Esophagus muscularis mucosa (tissue), 4 donors: Measurements from ENCODE around the gene RAPGEF1. TPM values are rescaled to one million over a fixed set of nuclear protein-coding genes. Genes with fewer than 3 reads are reported as not detected.

Source experiments
- DNase-seq: peaks from one replicate; pipeline ENCODE4 v3.0.0-alpha.2; 2017; ENCODE audit errors: extremely low spot score
- H3K27ac ChIP-seq, 4 donors: fragments of 200-600 bp; sonication (generic); replicated peaks in 1 of 4; 1 replicate in 3 of 4; 2 replicates in 1 of 4; pipeline ENCODE4 v1.5.1; 2016 to 2019; ENCODE audit warnings: mild to moderate bottlenecking in 1 of 4
- H3K27me3 ChIP-seq, 4 donors: fragments of 200-600 bp; sonication (generic); one replicate each; pipeline versions ENCODE4 v1.5.1 to v1.6.0; 2016 to 2019
- H3K36me3 ChIP-seq, 4 donors: fragments of 200-600 bp; sonication (generic); one replicate each; pipeline ENCODE4 v1.5.1; 2016 to 2019
- H3K4me1 ChIP-seq, 4 donors: fragments of 200-600 bp; sonication (generic); one replicate each; pipeline ENCODE4 v1.5.1; 2016 to 2019
- H3K4me3 ChIP-seq, 4 donors: fragments of 200-600 bp; sonication (generic); 1 replicate in 2 of 4; 2 replicates in 2 of 4; pipeline ENCODE4 v1.5.1; 2016 to 2019; ENCODE audit warnings: mild to moderate bottlenecking in 4 of 4, moderate library complexity in 1 of 4
- H3K9me3 ChIP-seq, 4 donors: fragments of 200-600 bp; sonication (generic); 1 replicate in 3 of 4; 2 replicates in 1 of 4; pipeline ENCODE4 v1.5.1; 2016 to 2019
- CTCF ChIP-seq, 3 experiments: fragments of 200-600 bp in 2 of 3; fragments of 450-650 bp in 1 of 3; sonication (generic) in 2 of 3; IDR thresholded peaks; one replicate each; pipeline ENCODE4 v1.5.1; 2017 to 2019; ENCODE audit warnings: antibody characterized with exemption in 3 of 3, mild to moderate bottlenecking in 2 of 3, moderate library complexity in 1 of 3
- EP300 ChIP-seq: sonication (generic); formaldehyde crosslinking; IDR thresholded peaks from one replicate; pipeline ENCODE4 v1.6.1; 2017; ENCODE audit warnings: antibody characterized with exemption
- POLR2A ChIP-seq: fragments of 450-650 bp; IDR thresholded peaks from one replicate; pipeline ENCODE4 v1.6.1; 2017; ENCODE audit warnings: antibody characterized with exemption, moderate library complexity, mild to moderate bottlenecking, low read depth
- POLR2AphosphoS5 ChIP-seq, 2 donors: sonication (generic); formaldehyde crosslinking; IDR thresholded peaks; one replicate each; pipeline ENCODE4 v1.6.1; 2017; ENCODE audit warnings: antibody characterized with exemption in 2 of 2
- WGBS: methylation state at CpG from one replicate; pipeline ENCODE4 v1.1.5; 2018; 5-methylcytosine and 5-hydroxymethylcytosine counted together
- intact Hi-C: fragments of 100-400 bp; cut with DNase I; formaldehyde crosslinking; loops from one replicate; pipeline ENCODE4 v1.15.1; 2023
- total RNA-seq, 4 donors: library from RNA; depleted of rRNA; stranded (reverse); fragments of >200 nt; gene quantifications; one replicate each; pipeline versions ENCODE4 v1.1.0 to v1.2.1, GENCODE V29; 2016

RAPGEF1 gene
- total RNA-seq, 4 donors from 2014 or later, result 66.6 to 138 (median 101) TPM

GRCh38 chr9:131693651-131694597 is 46.0 kb downstream of the RAPGEF1 start:
- Histone ChIP-seq H3K27ac (no peak overlapping the region), H3K9me3 (no peaks in the 10 kb centered on the region), H3K36me3 (no peaks in the 10 kb centered on the region), H3K27me3 (no peaks in the 10 kb centered on the region), H3K4me3 (no peak overlapping the region), H3K4me1 (peaks cover 59 to 67% (median 60%) of the 10 kb centered on the region in 4 donors)
- TF ChIP-seq POLR2A (no peak), CTCF (IDR thresholded peaks at IDR 0.05) (no peak), POLR2AphosphoS5 (IDR thresholded peaks at IDR 0.05) (no peak), EP300 (no peak)
- DNase-seq, result no peak
- WGBS, result 91% methylated on average over 4 of the region's 4 CpGs
- intact Hi-C loops, result no loop called here

DNA sequence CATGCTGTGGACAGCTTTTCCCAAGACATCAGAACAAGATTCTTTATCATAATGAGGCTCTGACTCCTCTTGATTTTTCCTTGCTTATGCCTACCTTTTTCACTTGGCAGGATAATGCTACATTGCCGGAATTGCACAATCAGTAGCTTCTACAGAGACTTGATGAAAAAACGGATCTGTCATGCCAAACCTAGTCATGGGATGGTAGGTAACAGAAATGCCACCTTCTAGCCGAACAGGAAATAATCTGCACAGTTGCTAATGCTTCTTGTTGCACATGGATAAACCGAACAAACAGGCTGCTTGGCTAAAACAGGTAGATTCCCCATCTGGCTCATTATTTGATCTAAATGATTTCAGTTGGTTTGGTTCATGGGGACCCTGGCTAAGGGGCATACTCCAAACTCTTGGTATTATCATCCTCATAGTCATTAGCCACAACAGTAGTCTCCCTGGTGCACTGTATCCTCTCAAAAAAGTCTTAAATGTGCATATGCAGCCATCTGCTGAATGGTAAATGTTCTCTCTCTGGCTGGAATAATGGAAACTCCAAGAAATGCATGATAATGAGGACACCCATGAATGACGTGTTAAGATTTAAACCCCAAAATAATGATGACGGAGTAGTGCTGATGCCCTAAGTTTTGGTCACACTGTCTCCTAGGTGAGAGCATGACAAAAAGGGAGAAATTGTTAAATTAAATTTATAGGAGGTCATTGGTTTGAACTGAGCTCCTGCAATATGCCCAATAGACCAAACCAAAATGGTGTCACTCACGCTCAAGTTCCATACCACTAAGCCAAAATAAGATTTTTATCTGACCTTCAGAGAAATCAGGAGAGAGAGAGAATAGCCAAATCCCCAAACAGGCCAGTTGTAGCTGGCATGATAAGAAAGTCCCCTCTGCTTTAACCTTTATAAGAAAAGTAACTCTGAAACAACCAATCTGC is 47.0 kb downstream of the RAPGEF1 start:
- WGBS, result 84% methylated on average over 7 of the region's 7 CpGs
- Histone ChIP-seq H3K27ac (no peak overlapping the region), H3K36me3 (no peaks in the 10 kb centered on the region), H3K4me1 (peaks cover 48 to 58% (median 54%) of the 10 kb centered on the region in 4 donors), H3K4me3 (no peak overlapping the region), H3K9me3 (no peaks in the 10 kb centered on the region), H3K27me3 (no peaks in the 10 kb centered on the region)
- DNase-seq, result no peak
- intact Hi-C loops, result no loop called here
- TF ChIP-seq POLR2AphosphoS5 (IDR thresholded peaks at IDR 0.05), result no peak
- no peak for TF ChIP-seq EP300
- no peak for TF ChIP-seq POLR2A

DNA sequence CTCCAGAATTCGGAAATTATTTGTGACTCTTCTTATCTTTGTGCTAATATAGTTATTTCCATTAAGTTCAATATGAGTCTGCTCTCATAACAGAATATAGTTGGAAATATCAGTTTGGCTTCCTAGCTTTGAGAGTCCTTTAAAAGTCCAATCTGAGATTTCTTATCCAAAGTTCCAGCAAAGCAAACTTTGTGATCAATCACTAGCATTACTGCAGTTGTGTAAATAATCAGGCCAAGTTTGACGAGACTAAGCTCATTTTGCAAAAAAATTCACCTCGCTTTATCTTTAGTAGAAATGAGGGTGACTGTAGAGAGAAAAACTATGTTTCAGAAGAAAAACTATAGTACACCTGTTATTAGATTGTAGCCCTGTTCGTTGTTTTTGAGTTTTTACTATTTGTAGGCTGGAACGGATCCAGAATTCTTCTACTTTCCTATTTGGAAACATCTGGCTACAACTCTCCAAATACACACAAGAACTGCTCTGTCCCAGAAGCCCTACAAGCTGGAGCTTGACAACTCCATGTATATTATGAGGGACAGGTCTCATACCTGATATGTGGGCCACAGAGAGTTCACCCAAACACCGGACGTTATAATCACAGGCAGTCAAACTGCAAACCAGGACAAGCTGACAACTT is 47.8 kb downstream of the RAPGEF1 start:
- intact Hi-C loops, result no loop called here
- 51% methylated on average over 7 of the region's 7 CpGs for WGBS

GRCh38 chr9:131690941-131691573 is 48.8 kb downstream of the RAPGEF1 start:
- H3K4me1 ChIP-seq, result peaks cover 33 to 46% (median 39%) of the 10 kb centered on the region in 4 donors
- H3K36me3 ChIP-seq, result no peaks in the 10 kb centered on the region
- no peak overlapping the region for H3K27ac ChIP-seq
- TF ChIP-seq POLR2A, result no peak
- TF ChIP-seq CTCF (IDR thresholded peaks at IDR 0.05), result no peak
- WGBS, result 92% methylated on average over 3 of the region's 3 CpGs
- H3K4me3 ChIP-seq, result no peak overlapping the region
- H3K9me3 ChIP-seq, result no peaks in the 10 kb centered on the region
- intact Hi-C loops, result no loop called here
- DNase-seq, result no peak
- H3K27me3 ChIP-seq, result no peaks in the 10 kb centered on the region

More for the DNA sequence above, 47.8 kb downstream of the RAPGEF1 start:
- no peak overlapping the region for H3K4me3 ChIP-seq
- no peak overlapping the region for H3K27ac ChIP-seq
- no peaks in the 10 kb centered on the region for H3K9me3 ChIP-seq
- DNase-seq, result no peak
- H3K4me1 ChIP-seq, result peaks cover 40 to 50% (median 46%) of the 10 kb centered on the region in 4 donors
- H3K36me3 ChIP-seq, result no peaks in the 10 kb centered on the region
- no peaks in the 10 kb centered on the region for H3K27me3 ChIP-seq
- TF ChIP-seq POLR2A (no peak), CTCF (IDR thresholded peaks at IDR 0.05) (no peak), EP300 (no peak), POLR2AphosphoS5 (IDR thresholded peaks at IDR 0.05) (no peak)
